Renal pelvis (tissue), 4 donors: Measurements from ENCODE around the gene STEAP3. TPM values are rescaled to one million over a fixed set of nuclear protein-coding genes. Genes with fewer than 3 reads are reported as not detected.

ENCODE experiments used
- DNase-seq: peaks from one replicate; pipeline ENCODE4 v3.0.0-alpha.2; 2013
- polyA plus RNA-seq, 3 donors: library from polyadenylated mRNA; unstranded; fragments of 120-200 nt; gene quantifications; one replicate each; pipeline ENCODE4 v1.2.1, GENCODE V29; 2013; ENCODE audit not compliant: insufficient read length in 3 of 3

Gene STEAP3
- polyA plus RNA-seq, 3 donors, result 1.4 to 1.6 (median 1.5) TPM

- DNase-seq, result no peak
Measured at GRCh38 chr2:119197126-119197405, 26.6 kb upstream of the STEAP3 start.

GRCh38 chr2:119197529-119198239 lies 25.9 kb upstream of the STEAP3 start:
- no peak for DNase-seq

GRCh38 chr2:119198240-119198840 lies 25.3 kb upstream of the STEAP3 start:
- no peak for DNase-seq

DNA sequence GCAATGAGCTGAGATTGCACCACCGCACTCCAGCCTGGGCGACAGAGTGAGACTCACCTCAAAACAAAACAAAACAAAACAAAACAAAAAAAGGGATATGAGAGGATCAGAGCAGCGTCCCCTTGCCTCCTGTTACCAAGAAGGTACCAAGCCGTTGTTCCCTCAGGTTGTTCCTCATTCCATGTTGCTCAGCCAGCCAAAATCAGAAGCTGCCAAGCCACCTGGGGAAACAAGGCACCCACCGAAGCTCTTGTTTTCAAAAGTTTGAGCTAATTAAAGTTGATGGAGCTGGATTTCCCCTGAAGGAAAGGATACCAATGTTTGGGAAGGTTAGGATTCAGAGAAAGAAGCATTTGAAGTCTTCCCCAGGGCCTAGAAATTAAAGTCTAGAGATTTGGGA lies 21.8 kb upstream of the STEAP3 start:
- no peak for DNase-seq

- no peak for DNase-seq
Measured at GRCh38 chr2:119202610-119203310, 20.9 kb upstream of the STEAP3 start.

DNA sequence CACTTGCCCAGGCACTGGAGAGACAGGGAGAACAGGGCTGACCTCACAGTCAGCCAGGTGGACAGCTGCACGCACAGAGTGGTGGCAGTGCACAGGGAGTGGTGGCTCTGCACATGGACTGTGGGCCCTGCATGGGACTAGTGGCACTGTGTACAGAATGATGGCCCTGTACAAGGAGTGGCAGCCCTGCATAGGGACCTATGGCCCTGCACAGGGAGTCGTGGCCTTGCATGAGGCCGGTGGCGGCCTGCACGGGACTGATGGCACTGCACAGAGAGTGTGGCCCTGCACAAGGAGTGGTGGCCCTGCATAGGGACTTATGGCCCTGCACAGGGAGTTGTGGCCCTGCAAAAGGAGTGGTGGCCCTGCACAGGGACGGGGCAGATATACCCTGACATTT lies 19.1 kb upstream of the STEAP3 start:
- no peak for DNase-seq

- no peak for DNase-seq
Measured at GRCh38 chr2:119205001-119205706, 18.5 kb upstream of the STEAP3 start.

GRCh38 chr2:119206201-119206600 lies 17.4 kb upstream of the STEAP3 start:
- no peak for DNase-seq

DNA sequence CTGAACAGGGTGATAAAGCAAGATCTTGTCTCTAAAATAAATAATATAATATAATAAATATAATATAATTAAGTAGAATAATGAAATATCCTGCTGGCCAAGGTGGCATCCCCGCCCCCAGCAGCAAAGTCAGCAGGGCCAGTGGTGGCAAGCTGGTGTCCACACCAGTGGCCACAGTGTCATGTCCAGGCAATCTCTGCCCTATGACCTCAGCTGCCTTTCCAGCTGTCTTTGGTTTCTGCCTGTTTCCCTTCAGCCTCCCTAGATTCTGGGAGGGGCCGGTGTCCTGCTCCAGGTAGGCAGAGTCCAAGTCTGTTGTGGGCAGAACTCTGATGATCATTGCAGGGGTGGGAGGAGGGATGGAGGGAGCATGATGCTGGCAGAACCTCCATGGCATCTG lies 16.2 kb upstream of the STEAP3 start:
- no peak for DNase-seq

DNA sequence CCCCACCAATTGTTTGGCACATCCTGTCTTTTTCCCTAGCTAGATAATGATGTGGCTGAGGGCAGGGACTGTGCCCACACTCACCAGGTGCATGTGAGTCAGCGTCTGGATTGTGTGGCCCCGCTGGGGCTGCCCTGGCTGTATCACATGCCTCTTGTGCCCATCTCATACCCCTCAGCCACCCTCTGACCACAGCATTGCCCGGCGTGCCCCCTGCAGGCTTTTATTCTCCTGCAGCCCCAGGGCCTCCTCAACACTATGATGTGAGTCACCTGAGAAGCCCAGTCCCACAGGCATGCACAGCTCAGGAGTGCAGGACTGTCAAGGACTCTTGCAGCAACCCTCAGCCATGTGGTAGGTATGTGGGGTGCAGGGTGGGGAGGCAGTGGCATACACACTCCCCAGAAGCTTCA lies 14.8 kb upstream of the STEAP3 start:
- DNase-seq, result no peak

DNA sequence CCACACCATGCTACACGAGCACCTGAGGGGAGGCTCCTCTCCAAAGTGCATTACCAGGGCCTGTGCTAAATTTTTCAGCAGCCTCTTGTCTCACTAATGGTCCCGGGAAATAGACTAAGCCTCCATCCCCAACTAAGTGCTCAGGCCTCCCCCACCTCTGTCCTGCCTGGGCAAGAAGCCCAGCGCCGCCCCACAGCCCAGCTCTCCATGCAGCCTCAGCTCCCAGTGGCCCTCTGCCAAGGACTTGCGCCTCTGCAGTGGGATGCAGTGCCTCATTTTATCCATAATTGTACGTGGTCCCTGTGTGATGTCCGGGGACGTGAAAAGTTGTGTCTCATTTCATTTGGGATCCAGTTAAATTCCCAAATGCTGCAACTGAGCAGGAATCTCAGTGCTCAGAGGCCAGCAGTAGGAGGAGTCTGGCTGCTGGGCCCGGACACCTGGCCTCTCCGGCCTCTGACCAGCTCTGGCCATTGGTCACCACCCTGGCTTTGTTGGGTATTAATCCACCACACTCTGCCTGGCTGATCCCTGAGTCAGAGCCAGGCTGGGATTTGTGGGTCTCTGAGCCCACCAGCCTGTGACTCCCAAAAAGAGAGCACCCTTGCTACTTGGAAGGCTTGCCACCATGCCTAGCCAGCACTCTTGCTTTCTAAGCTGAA lies 11.4 kb upstream of the STEAP3 start:
- no peak for DNase-seq

DNA sequence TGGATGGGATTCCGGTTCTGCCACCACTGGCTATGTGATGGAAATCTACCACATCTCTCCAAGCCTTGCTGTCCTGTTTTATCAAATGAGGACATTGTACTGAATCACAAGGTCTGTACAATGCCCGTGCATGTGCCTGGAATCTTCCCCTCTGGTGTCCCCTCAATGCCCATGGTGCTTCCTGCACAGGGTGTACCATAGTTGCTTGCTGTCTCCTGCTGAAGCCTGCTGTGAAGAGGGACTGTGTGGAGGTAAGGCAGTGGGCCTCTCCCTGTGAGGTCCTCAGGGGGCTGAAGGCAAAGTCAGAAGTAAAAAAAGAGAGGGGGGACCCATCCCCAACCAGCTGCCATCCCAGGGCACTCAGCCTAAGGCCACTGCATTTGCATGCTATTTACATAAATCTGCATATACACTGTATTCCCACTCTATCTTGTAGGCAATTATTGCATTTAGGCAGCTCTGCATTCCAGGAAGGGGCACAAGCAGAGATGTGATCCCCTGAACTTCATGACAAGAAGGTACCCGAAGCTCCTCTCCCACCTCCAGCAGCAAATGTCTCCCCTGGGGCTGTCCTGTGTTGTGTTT lies 9.1 kb upstream of the STEAP3 start:
- DNase-seq, result no peak

DNA sequence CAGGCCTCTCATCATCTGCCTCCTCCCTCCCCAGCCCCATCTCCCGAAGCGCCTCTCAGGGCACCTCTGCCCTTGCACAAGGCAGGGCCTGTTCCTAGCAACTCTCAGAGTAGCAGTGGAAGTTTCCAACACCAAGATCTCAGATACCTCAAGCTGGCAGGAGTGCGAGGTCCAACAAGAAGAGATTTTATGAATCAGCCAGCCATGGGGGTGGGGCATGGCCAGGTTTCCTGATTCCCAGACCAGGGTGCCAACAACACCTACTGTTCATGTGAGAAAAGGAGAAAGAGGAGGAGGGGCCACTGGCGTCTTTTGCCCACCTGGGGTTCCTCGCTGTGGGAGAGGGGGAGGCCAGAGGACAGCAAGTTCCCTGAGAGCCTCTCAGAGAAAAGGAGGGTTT lies 6.6 kb upstream of the STEAP3 start:
- no peak for DNase-seq

DNA sequence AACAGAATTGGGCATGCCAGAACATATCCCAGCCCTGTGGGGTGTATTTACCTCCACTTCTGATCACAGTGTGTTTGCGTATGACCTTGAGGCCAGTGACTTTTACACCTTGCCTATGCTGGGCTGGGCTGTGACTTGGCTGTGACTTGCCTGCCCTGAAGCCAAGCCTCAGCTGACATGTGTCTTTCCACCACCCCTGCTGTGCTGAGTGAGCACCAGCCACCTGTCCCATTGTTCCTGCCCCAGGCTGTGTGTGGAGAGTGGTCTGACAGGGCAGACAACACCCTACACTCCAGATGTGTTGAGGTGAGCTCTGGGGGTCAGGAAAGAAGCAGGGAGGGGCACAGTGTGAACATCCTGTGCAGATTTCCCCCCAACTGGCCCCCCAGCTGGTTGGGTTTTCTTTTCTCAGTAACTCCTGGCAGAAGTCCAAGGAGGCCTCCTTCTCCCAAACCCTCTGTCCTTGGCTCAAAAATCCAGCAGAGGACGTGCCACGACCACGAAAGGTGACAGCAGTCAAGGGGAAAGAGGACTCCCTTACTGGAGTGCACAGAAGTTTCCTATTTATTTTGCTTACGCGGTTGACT lies 5.1 kb upstream of the STEAP3 start:
- DNase-seq, result peak; percentile 36

- no peak for DNase-seq
Measured at GRCh38 chr2:119219873-119220272, 3.8 kb upstream of the STEAP3 start.

GRCh38 chr2:119220720-119221301 lies 2.8 kb upstream of the STEAP3 start:
- no peak for DNase-seq

DNA sequence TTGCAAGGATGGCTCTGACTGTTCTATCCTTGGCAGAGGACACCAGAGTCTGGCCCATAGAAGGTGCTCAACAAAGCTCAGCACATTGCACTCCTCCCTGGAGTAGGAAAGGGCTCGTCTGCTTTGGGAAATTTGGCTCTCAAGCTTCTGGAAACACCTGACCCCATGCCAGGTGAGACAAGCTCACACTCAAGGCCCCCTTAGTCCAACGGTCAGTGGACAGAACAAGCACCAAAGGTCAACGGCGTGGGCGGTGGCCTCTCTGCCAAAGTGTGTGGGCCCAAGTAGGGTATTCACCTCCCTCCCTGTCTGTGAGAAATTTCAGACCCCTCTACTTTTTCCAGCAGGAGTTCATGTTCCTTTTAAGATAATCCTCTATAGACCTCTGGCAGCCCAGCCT lies 2.0 kb upstream of the STEAP3 start:
- DNase-seq, result no peak

DNA sequence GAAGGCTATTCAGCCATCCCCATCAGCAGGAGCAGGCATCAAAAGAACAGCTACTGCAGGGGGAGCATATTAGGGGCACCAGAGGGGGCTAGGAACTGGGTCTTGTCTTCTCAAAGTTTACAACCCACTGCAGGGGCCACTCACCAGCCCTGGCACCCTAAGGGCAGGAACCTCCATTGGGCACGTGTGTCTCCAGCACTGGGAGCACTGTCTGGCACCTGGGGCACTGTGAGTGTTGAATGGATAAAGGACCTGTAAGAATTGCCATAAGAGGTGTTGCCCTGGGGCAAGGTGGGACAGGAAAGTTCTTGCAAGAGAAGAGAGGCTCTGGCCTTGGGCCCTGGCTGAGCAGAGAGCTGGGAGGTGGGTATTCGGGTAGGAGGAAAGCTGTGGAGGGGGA lies 1.4 kb upstream of the STEAP3 start:
- DNase-seq, result no peak

DNA sequence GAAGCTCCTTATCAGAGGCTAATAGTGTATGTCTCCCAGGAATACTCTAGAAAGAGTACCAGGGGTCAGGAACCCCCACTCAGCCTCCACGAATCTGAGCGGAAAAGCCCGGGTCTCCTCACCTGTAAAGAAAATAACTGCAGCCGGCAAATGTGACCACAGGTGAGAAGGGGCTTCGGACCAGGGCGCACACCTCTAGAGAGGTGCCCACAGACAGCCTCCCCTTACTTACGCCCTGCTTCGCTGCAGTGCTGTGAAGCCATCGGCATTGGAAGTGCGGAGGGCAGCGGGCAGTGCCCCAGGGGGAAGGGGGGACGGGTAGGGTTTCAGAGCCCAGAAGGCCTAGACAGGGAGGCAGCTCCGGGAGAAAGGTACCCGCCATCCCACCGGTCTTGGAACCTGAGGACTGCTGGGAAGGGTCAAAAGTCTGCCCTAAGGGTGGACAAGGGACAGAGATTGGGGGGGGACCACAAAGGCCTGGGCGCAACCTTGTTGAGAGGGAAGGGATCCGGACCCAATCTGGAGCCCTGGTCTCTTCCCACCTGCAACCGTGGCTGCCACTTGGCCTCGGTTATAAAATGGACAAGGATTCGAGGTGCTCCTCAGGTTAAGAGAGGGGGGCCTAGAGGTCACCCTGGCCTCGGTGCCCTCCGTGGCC lies 642 bp upstream of the STEAP3 start:
- DNase-seq, result no peak

- DNase-seq, result no peak
Measured at GRCh38 chr2:119224391-119225104, 914 bp downstream of the STEAP3 start.
